HCT116 (cell line): ENCODE data around the gene NUP42. TPM values are rescaled to one million over a fixed set of nuclear protein-coding genes. Genes with fewer than 3 reads are reported as not detected.

Experiments used
- ATAC-seq: fragments of 200-7000 bp; cut with Tn5 transposase; 2 replicates; pipeline ENCODE4 v1.9.1; 2020; ENCODE audit warnings: mild to moderate bottlenecking, moderate library complexity
- BruUV-seq: library from RNA; stranded (reverse); fragments of 400-500 nt; replicated peaks from 2 replicates; lab custom pipeline; 2021; lab: Mats Ljungman, UMichigan
- CTCF ChIA-PET: fragments of 300-600 bp; sonication (Branson Sonifier 250); formaldehyde crosslinking; loops from one replicate; lab custom pipeline; 2021; ENCODE audit warnings: antibody characterized with exemption; lab: Charles Lee
- POLR2A ChIA-PET: fragments of 300-600, 350-600 bp; sonication (Branson Sonifier 250); formaldehyde crosslinking; loops from one replicate; lab custom pipeline; 2021; ENCODE audit warnings: antibody characterized with exemption; lab: Charles Lee
- RAD21 ChIA-PET, 2 experiments: fragments of 300-600 bp; sonication (Branson Sonifier 250); formaldehyde crosslinking; loops; one replicate each; lab custom pipeline; 2023; ENCODE audit warnings: low total read pairs in 2 of 2; ENCODE audit not compliant: uncharacterized antibody in 2 of 2, unreplicated experiment in 2 of 2, low non-redundant PET in 1 of 2; lab: Charles Lee
- DNase-seq: peaks from one replicate; pipeline ENCODE4 v3.0.0-alpha.2; 2010; ENCODE audit warnings: low read depth, low spot score
- H2AFZ ChIP-seq: fragments of 200-600 bp; shearing (Covaris generic), sonication (generic); 2 replicates; pipeline ENCODE4 v1.6.1; 2017; ENCODE audit warnings: low read depth, mixed run types, mixed read lengths, antibody characterized with exemption, low read length; ENCODE audit not compliant: poor library complexity, severe bottlenecking
- H3K27ac ChIP-seq: 2 replicates; pipeline ENCODE4 v1.5.1; 2012; ENCODE audit warnings: low read depth, low read length
- H3K27me3 ChIP-seq: fragments of 200-600 bp; sonication (generic); 2 replicates; pipeline ENCODE4 v1.6.1; 2016; ENCODE audit warnings: mixed run types, low read length, mixed read lengths; ENCODE audit not compliant: insufficient read depth
- H3K36me3 ChIP-seq, 2 experiments: fragments of 200-500 bp in 1 of 2; fragments of 200-600 bp in 1 of 2; sonication (Bioruptor generic) in 1 of 2; sonication (generic) in 1 of 2; 2 replicates each; pipeline versions ENCODE4 v1.5.1 to v1.6.1; 2014 to 2016; ENCODE audit warnings: low read length in 2 of 2, inconsistent platforms in 1 of 2, mixed read lengths in 1 of 2, mixed run types in 1 of 2; ENCODE audit not compliant: insufficient read depth in 2 of 2, control insufficient read depth in 1 of 2
- H3K4me1 ChIP-seq, 2 experiments: fragments of 200-600 bp in 1 of 2; sonication (generic) in 1 of 2; 2 replicates each; pipeline versions ENCODE4 v1.5.1 to v1.6.1; 2012 to 2017; ENCODE audit warnings: low read length in 2 of 2, inconsistent platforms in 1 of 2, mild to moderate bottlenecking in 1 of 2, mixed read lengths in 1 of 2, mixed run types in 1 of 2, moderate library complexity in 1 of 2; ENCODE audit not compliant: insufficient read depth in 2 of 2, control insufficient read depth in 1 of 2
- H3K4me2 ChIP-seq: fragments of 200-600 bp; sonication (generic); 2 replicates; pipeline ENCODE4 v1.6.1; 2017; ENCODE audit warnings: mixed run types, low read length, mixed read lengths
- H3K4me3 ChIP-seq, 2 experiments: fragments of 200-600 bp in 1 of 2; sonication (generic) in 1 of 2; replicated peaks in 1 of 2; 2 replicates each; pipeline ENCODE4 v1.5.1; 2011 to 2016; ENCODE audit warnings: low read length in 2 of 2, control low read depth in 1 of 2, low read depth in 1 of 2, mild to moderate bottlenecking in 1 of 2, mixed read lengths in 1 of 2, mixed run types in 1 of 2
- H3K79me2 ChIP-seq: fragments of 200-600 bp; sonication (generic); 2 replicates; pipeline ENCODE4 v1.6.1; 2017; ENCODE audit warnings: mild to moderate bottlenecking, mixed run types, low read length, moderate library complexity, mixed read lengths; ENCODE audit not compliant: insufficient read depth
- H3K9ac ChIP-seq: fragments of 200-600 bp; sonication (generic); 2 replicates; pipeline ENCODE4 v1.6.1; 2016; ENCODE audit warnings: low read length, mixed read lengths
- H3K9me2 ChIP-seq: fragments of 200-600 bp; sonication (generic), shearing (Covaris generic); 2 replicates; pipeline ENCODE4 v1.6.1; 2017; ENCODE audit warnings: mixed run types, mild to moderate bottlenecking, moderate library complexity; ENCODE audit not compliant: insufficient read depth
- H3K9me3 ChIP-seq, 2 experiments: fragments of 200-500 bp in 1 of 2; fragments of 200-600 bp in 1 of 2; sonication (Bioruptor generic) in 1 of 2; sonication (generic) in 1 of 2; 2 replicates each; pipeline ENCODE4 v1.6.1; 2014 to 2017; ENCODE audit warnings: low read length in 2 of 2, mixed read lengths in 2 of 2, inconsistent platforms in 1 of 2, low read depth in 1 of 2, mild to moderate bottlenecking in 1 of 2, mixed run types in 1 of 2, moderate library complexity in 1 of 2; ENCODE audit not compliant: control insufficient read depth in 1 of 2, insufficient read depth in 1 of 2
- H4K20me1 ChIP-seq: fragments of 200-600 bp; sonication (generic), shearing (Covaris generic); 2 replicates; pipeline ENCODE4 v1.6.1; 2017; ENCODE audit warnings: mixed run types, mild to moderate bottlenecking, moderate library complexity; ENCODE audit not compliant: insufficient read depth
- ATF3 ChIP-seq: IDR thresholded peaks from 2 replicates; pipeline ENCODE4 v1.6.1; 2012
- CEBPB ChIP-seq: IDR thresholded peaks from 2 replicates; pipeline ENCODE4 v1.6.1; 2012; ENCODE audit warnings: low read depth
- CTCF ChIP-seq, 3 experiments: fragments of 200-600 bp in 1 of 3; sonication (generic) in 1 of 3; IDR thresholded peaks in 2 of 3; conservative IDR thresholded peaks in 1 of 3; 2 replicates each; pipeline ENCODE4 v1.5.1; 2012 to 2017; ENCODE audit warnings: low read depth in 2 of 3, low read length in 2 of 3, antibody characterized with exemption in 1 of 3, borderline replicate concordance in 1 of 3, control low read depth in 1 of 3, mild to moderate bottlenecking in 1 of 3, mixed read lengths in 1 of 3, mixed run types in 1 of 3, moderate library complexity in 1 of 3; ENCODE audit not compliant: insufficient read depth in 1 of 3
- ELF1 ChIP-seq: IDR thresholded peaks from 2 replicates; pipeline ENCODE4 v1.6.1; 2012; ENCODE audit warnings: low read depth, borderline replicate concordance
- EZH2 ChIP-seq: fragments of 200-600 bp; sonication (generic); IDR thresholded peaks from 2 replicates; pipeline ENCODE4 v1.6.1; 2017; ENCODE audit warnings: antibody characterized with exemption, mixed run types
- EZH2phosphoT487 ChIP-seq: fragments of 200-600 bp; IDR thresholded peaks from 2 replicates; pipeline ENCODE4 v1.6.1; 2018; ENCODE audit warnings: antibody characterized with exemption, borderline replicate concordance
- MAX ChIP-seq: IDR thresholded peaks from 2 replicates; pipeline ENCODE4 v1.6.1; 2012
- POLR2AphosphoS5 ChIP-seq: IDR thresholded peaks from 2 replicates; pipeline ENCODE4 v1.6.1; 2011; ENCODE audit warnings: mild to moderate bottlenecking, low read depth, low read length, moderate library complexity
- REST ChIP-seq: IDR thresholded peaks from 2 replicates; pipeline ENCODE4 v1.6.1; 2012; ENCODE audit warnings: low read depth
- TCF7L2 ChIP-seq: IDR thresholded peaks from 2 replicates; pipeline ENCODE4 v1.7.0; 2011; ENCODE audit warnings: borderline replicate concordance, inconsistent platforms; ENCODE audit not compliant: insufficient read depth, insufficient read length; ENCODE audit errors: extremely low read depth
- YY1 ChIP-seq: IDR thresholded peaks from 2 replicates; pipeline ENCODE4 v1.6.1; 2011; ENCODE audit warnings: low read length, low read depth, moderate library complexity, mild to moderate bottlenecking; ENCODE audit not compliant: insufficient replicate concordance; ENCODE audit errors: extremely low read depth
- ZBTB33 ChIP-seq: IDR thresholded peaks from 2 replicates; pipeline ENCODE4 v1.6.1; 2011; ENCODE audit warnings: mild to moderate bottlenecking, low read length, moderate library complexity; ENCODE audit not compliant: insufficient replicate concordance; ENCODE audit errors: extremely low read depth
- ZNF274 ChIP-seq: fragments of 200-500 bp; sonication (Bioruptor generic); IDR thresholded peaks from 2 replicates; pipeline ENCODE4 v1.6.1; 2014; ENCODE audit warnings: mild to moderate bottlenecking, low read depth, low read length, inconsistent platforms
- intact Hi-C: fragments of 100-400 bp; cut with micrococcal nuclease; formaldehyde crosslinking; loops from 2 replicates; pipeline ENCODE4 v1.10.0; 2022
- total RNA-seq: library from RNA; stranded (reverse); gene quantifications from one replicate; pipeline ENCODE4 v1.2.1, GENCODE V29; 2021; ENCODE audit not compliant: unreplicated experiment

NUP42 gene
- total RNA-seq, 1 experiment from 2014 or later: 36.5 TPM

GRCh38 chr7:23239698-23240097 is 57.9 kb downstream of the NUP42 start:
- ChIA-PET CTCF (no interaction called here), RAD21 (no interaction called here)
- no peaks in the 10 kb centered on the region for H4K20me1 ChIP-seq

More at GRCh38 chr7:23239698-23240097, 57.9 kb downstream of the NUP42 start:
- BruUV-seq: no TSS peak
- no peaks in the 10 kb centered on the region for H3K9me3 ChIP-seq
- no peak overlapping the region for H3K27ac ChIP-seq
- ATAC-seq (no peak), DNase-seq (no peak)
- H3K9ac ChIP-seq: no peak overlapping the region
- H3K4me2 ChIP-seq: no peak overlapping the region
- H3K4me3 ChIP-seq: no peak overlapping the region
- peaks cover 0 to 6% of the 10 kb centered on the region in 2 experiments; a peak in 2 of 4 replicates for H3K4me1 ChIP-seq
- TF ChIP-seq ELF1 (no peak), ZBTB33 (no peak), MAX (no peak), TCF7L2 (no peak), ZNF274 (no peak), POLR2AphosphoS5 (no peak), YY1 (no peak), ATF3 (no peak), CTCF (IDR thresholded peaks at IDR 0.05 in 2 of 3, conservative IDR thresholded peaks at IDR 0.05 in 1 of 3; ENCODE audit: borderline replicate concordance in 1 of 3, insufficient read depth in 1 of 3, low read depth in 2 of 3, low read length in 2 of 3) (no peak), EZH2phosphoT487 (no peak), EZH2 (no peak), REST (no peak), CEBPB (no peak)
- no peaks in the 10 kb centered on the region for H3K36me3 ChIP-seq
- intact Hi-C loops: no loop called here
- H3K9me2 ChIP-seq: no peaks in the 10 kb centered on the region
- POLR2A ChIA-PET: no interaction called here
- H2AFZ ChIP-seq: no peak overlapping the region
- no peaks in the 10 kb centered on the region for H3K79me2 ChIP-seq
- no peaks in the 10 kb centered on the region for H3K27me3 ChIP-seq
